Muscle of arm (tissue), 14 donors: ENCODE measurements around the gene LHB. TPM values are rescaled to one million over a fixed set of nuclear protein-coding genes. Genes with fewer than 3 reads are reported as not detected.
A peak's percentile ranks its signal among the peaks of the same experiment; 100 is the strongest.
"Not testable (repeated sequence)": the region's sequence is repeated elsewhere in the genome, so short reads cannot be mapped to it uniquely, and the experiment has no call there.

ENCODE experiments used
- DNase-seq: peaks from one replicate; pipeline ENCODE4 v3.0.0-alpha.2; 2013
- long read RNA-seq, 11 donors: transcript quantifications; one replicate each; lab custom pipeline, GENCODE V29; 2026
- polyA plus RNA-seq, 12 donors: library from polyadenylated mRNA; unstranded; fragments of 120-200 nt; gene quantifications; one replicate each; pipeline ENCODE4 v1.2.1, GENCODE V29; 2013; ENCODE audit not compliant: insufficient read length in 12 of 12

LHB gene
- not detected for polyA plus RNA-seq
- long read RNA-seq, donor 1 = 0 reads
- long read RNA-seq, donor 2 = 0 reads
- long read RNA-seq, donor 3 = 0 reads
- long read RNA-seq, donor 4 = 0 reads
- long read RNA-seq, donor 5 = 0 reads
- long read RNA-seq, donor 6 = 0 reads
- long read RNA-seq, donor 7 = 0 reads
- long read RNA-seq, donor 8 = 0 reads
- long read RNA-seq, donor 9 = 0 reads
- long read RNA-seq, donor 10 = 0 reads
- long read RNA-seq, donor 11 = 0 reads

DNA sequence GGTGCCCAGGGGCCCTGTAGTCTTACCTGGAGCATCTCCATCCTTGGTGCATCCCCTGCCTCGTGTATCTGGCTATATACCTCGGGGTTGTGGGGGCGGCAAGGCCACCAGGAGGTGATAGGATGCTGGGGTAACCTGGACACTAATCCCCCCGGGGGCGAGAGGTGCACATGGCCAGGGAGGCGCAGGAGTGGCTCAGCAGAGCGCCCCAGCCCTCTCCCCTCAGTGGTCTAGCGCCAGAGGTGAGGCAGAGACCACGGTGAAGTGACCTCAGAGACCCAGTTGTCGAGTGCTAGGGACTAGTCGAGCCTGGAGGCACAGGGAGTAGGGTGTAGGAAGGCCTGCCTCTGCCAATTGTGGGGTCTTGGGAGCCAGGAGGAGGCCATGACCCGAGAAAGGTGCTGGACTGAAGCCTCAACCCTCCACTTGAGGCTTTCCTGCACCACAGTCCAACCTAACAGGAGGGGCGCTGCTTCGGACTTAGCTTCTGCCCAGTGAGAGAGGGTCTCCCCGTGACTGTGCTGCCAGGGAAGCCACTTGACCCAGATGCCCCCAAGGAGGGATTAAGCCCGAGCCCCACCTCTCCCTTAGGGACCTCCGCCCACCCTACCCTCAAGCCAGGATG lies at the start of gene LHB:
Gene LHB, minus strand, starts transcription at position 51 of the 625 bp plus-strand sequence. Its CDS starts 10 bp downstream, at position 41.
- no peak for DNase-seq

GRCh38 chr19:49065905-49066512 lies 49.1 kb upstream of the LHB start:
- DNase-seq = no peak

GRCh38 chr19:49064768-49065611 lies 48.1 kb upstream of the LHB start, which contains the start of gene NTF4:
Gene NTF4, minus strand, starts transcription at chr19:49064818. Its CDS starts 2,821 bp downstream, at chr19:49061997.
- DNase-seq = no peak

- no peak for DNase-seq
These were observed 47.2 kb upstream of the LHB start for GRCh38 chr19:49064029-49064629.

- no peak for DNase-seq
These were observed 44.6 kb upstream of the LHB start for GRCh38 chr19:49061445-49061844.

DNA sequence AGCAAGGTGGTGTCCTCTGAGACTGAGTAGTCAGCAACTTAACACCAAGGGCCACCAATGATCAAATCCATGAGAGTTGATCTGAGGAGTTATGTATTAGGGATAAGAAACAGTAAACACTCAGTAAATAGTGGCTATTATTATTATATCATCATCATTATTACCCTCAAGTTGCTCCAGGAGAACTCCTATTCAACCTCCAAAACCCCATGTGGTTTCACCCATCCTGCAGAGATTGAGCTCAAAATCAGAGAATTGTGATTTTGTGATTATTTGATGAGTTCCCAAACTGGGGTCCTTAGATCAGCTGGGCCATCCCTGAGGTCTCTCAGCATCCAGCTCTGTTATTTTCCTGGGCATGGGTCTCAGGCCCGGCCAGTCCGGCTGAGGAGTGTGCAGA lies 44.1 kb upstream of the LHB start:
- no peak for DNase-seq

DNA sequence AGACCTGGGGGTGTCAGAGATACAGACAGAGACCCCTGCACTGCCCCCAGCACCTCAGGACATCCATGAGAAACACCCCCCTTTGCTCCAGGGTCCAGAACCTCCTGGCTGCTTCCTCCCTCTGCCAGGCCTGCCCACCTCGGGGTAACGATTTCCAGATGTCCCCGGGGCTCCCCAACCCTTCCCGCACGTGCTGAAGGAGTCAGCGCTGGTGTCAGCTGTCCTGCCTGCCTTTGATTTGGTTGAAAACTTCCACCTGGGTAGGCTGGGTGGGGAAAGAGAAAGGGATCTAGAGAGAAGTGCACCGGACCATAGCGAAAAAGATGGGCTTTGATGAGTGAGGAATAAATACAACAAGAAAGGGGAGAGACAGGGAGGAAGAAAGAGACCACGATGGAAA lies 42.2 kb upstream of the LHB start:
- no peak for DNase-seq

DNA sequence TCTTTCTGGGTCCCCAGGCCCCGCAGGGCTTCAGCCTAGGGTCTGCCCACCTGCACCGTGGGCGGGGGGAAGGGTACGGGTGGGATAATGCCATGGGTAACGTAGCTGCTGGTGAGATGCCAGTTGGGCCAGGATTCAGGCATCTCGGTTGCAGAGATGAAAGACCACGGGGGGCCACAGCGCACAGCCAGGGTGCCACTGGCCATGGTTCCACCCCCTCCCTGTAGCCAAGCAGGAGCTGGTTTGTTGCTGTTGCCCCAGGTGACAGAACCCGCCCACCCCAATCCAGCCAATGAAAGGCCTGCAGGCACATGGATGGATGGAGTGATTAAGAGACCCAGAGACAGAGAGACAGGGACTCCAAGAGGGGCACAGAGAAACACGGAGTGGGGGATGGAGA lies 41.7 kb upstream of the LHB start:
- no peak for DNase-seq

- no peak for DNase-seq
These were observed 40.8 kb upstream of the LHB start, which contains the start of gene CGB7 for GRCh38 chr19:49057636-49058234. Gene CGB7, minus strand, starts transcription at chr19:49057749. Its CDS starts 2,374 bp downstream, at chr19:49055375.

GRCh38 chr19:49056902-49057596 lies 40.2 kb upstream of the LHB start:
- DNase-seq = not testable (repeated sequence)

DNA sequence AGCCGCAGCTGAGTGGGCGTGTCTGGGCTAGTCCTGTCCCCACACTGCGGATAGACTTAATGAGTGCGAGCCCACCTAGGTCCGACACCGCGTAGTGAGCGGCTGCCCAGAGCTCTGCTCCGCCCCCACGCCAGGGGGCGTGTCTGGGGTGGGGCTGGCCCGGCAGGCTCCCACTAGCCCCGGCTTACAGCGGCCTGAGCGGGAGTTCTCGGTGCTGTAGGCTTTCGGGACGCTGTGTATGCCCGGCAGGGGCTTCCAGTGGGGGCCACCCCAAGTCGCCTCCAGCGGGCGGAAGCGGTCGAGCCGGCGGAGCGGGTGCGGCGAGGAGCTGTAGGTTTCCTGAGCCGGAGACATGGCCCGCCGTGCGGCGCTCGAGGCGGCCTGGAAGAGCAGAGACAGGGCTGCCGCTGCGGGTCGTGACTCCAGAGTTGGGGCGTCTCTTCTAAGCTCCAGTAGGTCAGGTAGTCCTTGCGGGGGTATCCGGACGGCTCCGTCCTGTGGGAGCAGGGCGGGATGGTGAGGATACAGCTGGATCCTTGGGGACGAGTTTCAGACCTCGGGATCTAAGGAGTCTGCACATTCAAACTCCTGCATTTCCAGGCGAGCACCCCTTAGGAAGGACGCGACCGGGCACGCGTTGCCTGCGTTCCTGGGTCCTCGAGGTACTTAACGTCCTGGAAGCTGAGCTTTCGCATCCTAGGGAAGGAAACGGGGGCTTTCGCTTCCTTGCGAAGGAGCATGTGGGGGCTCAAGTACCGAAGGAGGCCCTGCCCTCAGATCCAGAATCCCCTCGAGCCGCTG lies 39.4 kb upstream of the LHB start:
- DNase-seq = peak; percentile 35

DNA sequence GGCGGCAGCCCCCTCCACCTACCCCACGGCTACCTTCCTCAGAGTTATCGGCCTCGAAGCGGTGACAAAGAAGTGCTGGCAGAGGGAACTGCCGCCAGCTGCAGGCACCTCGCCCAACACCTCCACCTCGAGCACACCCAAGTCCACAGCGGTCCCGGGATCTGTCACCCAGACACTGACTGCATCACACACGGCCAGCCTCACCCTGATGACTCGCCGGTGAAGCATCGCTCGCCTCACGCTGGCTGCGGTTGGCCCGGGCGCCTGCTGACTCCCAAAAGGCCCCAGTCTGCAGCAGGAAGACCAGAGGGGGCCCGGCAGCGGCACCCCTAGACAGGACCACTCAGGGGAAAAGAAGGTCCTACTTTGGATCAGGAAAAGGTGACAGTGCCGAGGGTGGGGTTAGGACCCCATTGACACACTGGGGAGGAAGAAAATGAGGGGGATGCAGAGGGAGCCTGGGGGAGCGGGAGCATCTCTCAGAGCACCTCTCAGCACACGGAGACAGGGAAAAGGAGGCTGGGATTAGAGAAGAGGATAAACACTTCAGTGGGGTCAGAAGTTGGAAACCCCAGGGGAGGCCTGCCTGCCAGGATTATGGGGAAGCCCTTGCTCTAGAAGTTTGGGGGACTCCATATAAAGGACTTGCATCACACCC lies 33.6 kb upstream of the LHB start:
- DNase-seq = not testable (repeated sequence)

DNA sequence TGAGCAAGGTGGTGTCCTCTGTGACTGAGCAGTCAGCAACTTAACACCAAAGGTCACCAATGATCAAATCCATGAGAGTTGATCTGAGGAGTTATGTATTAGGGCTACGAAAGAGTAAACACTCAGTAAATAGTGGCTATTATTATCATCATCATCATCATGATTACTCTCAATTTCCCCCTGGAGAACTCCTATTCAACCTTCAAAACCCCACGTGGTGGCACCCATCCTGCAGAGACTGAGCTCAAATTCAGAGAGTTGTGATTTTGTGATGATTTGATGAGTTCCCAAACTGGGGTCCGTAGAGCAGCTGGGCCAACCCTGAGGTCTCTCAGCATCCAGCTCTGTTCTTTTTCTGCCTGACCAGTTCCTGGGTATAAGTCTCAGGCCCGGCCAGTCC lies 32.9 kb upstream of the LHB start:
- DNase-seq = not testable (repeated sequence)

DNA sequence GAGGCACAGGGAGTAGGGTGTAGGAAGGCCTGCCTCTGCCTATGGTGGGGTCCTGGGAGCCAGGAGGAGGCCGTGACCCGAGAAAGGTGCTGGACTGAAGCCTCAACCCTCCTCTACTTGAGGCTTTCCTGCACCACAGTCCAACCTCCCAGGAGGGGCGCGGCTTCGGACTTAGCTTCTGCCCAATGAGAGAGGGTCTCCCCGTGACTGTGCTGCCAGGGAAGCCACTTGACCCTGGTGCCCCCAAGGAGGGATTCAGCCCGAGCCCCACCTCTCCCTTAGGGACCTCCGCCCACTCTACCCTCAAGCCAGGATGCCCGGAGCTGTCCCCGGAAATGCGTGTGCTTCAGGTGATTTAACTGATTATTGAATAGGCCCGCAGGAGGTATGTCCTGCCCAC lies 32.1 kb upstream of the LHB start, which contains the start of gene CGB8:
Gene CGB8, minus strand, starts transcription at position 101 of the 400 bp plus-strand sequence. CDS start 372 bp downstream, outside the sequence.
- not testable (repeated sequence) for DNase-seq

DNA sequence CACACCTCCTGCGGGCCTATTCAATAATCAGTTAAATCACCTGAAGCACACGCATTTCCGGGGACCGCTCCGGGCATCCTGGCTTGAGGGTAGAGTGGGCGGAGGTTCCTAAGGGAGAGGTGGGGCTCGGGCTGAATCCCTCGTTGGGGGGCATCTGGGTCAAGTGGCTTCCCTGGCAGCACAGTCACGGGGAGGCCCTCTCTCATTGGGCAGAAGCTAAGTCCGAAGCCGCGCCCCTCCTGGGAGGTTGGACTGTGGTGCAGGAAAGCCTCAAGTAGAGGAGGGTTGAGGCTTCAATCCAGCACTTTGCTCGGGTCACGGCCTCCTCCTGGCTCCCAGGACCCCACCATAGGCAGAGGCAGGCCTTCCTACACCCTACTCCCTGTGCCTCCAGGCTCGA lies 26.7 kb upstream of the LHB start, which contains the start of gene CGB5:
Gene CGB5, plus strand, starts transcription at position 301 of the 400 bp plus-strand sequence. CDS start 362 bp downstream, outside the sequence.
- DNase-seq = not testable (repeated sequence)

- not testable (repeated sequence) for DNase-seq
These were observed 25.8 kb upstream of the LHB start for GRCh38 chr19:49042666-49043065.

DNA sequence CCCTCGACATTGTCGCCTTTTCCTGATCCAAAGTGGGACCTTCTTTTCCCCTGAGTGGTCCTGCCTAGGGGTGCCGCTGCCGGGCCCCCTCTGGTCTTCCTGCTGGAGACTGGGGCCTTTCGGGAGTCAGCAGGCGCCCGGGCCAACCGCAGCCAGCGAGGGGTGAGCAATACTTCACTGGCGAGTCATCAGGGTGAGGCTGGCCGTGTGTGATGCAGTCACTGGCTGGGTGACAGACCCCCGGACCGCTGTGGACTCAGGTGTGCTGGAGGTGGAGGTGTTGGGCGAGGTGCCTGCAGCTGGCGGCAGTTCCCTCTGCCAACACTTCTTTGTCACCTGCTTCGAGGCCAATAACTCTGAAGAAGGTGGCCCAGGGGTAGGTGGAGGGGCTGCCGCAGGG lies 25.3 kb upstream of the LHB start:
- no peak for DNase-seq

DNA sequence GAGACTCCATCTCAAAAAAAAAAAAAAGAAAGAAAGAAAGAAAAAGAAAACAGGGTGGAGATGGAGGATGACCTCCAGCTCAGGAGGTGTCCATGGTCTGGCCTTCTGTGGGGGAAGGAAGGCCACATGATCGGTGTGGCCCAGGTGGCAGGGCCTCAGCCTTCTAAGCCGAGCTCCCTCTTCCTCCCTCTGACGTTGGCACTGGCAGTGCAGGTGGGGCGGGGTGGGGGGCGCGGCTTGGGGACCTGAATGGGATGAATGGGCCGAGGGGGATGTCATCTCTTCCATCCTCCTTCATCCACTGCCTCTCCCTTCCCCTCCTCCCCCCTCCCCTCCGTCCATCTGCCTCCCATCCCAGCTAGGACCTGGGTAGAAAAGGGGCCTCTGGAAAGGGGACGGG lies 22.8 kb upstream of the LHB start:
- DNase-seq = not testable (repeated sequence)
